GM12878 (cell line): ENCODE results near the gene DKKL1. TPM values are rescaled to one million over a fixed set of nuclear protein-coding genes. Genes with fewer than 3 reads are reported as not detected.

Experiments
- ATAC-seq: fragments of 200-7000 bp; cut with Tn5 transposase; 3 replicates; pipeline ENCODE4 v1.9.1; 2020; ENCODE audit warnings: mild to moderate bottlenecking, moderate library complexity
- BruUV-seq: library from RNA; stranded (reverse); fragments of 400-500 nt; replicated peaks from 2 replicates; lab custom pipeline; 2021; lab: Mats Ljungman, UMichigan
- CTCF ChIA-PET: fragments of 300-600 bp; sonication (Branson Sonifier 250); formaldehyde crosslinking; extraction: SDS; loops from one replicate; lab custom pipeline; 2021; ENCODE audit warnings: inconsistent platforms; lab: Yijun Ruan, JAX
- POLR2A ChIA-PET: fragments of 350-600 bp; formaldehyde crosslinking; extraction: SDS; loops from one replicate; lab custom pipeline; 2021; ENCODE audit warnings: inconsistent platforms; lab: Charles Lee
- RAD21 ChIA-PET: fragments of 300-600 bp; sonication (Branson Sonifier 250); formaldehyde crosslinking; loops from one replicate; lab custom pipeline; 2023; ENCODE audit warnings: antibody characterized with exemption; ENCODE audit not compliant: unreplicated experiment; lab: Charles Lee
- SMC1A ChIA-PET: fragments of 300-600 bp; sonication (Branson Sonifier 250); formaldehyde crosslinking; loops from one replicate; lab custom pipeline; 2023; ENCODE audit not compliant: unreplicated experiment, uncharacterized antibody; lab: Charles Lee
- DNase-seq: peaks from one replicate; pipeline ENCODE4 v3.0.0-alpha.2; 2011; ENCODE audit warnings: low read depth, low spot score
- FAIRE-seq: peaks from 3 replicates; lab custom pipeline; 2011; peaks lifted over from hg19 to GRCh38; lab: Jason Lieb, UNC
- H2AFZ ChIP-seq: 2 replicates; pipeline ENCODE4 v1.6.0; 2011; ENCODE audit warnings: low read depth, low read length, control low read depth; ENCODE audit not compliant: control insufficient read depth
- H3K27ac ChIP-seq: 2 replicates; pipeline ENCODE4 v1.5.1; 2011; ENCODE audit warnings: control low read depth; ENCODE audit not compliant: control insufficient read depth, insufficient read depth
- H3K27me3 ChIP-seq, 2 experiments: replicated peaks in 1 of 2; 2 replicates each; pipeline versions ENCODE4 v1.6.0 to v1.6.1; 2011; ENCODE audit warnings: low read length in 1 of 2; ENCODE audit not compliant: control insufficient read depth in 2 of 2, insufficient read depth in 2 of 2
- H3K36me3 ChIP-seq, 2 experiments: 2 replicates each; pipeline ENCODE4 v1.5.1; 2011; ENCODE audit warnings: low read length in 1 of 2; ENCODE audit not compliant: control insufficient read depth in 2 of 2, insufficient read depth in 2 of 2
- H3K4me1 ChIP-seq: 2 replicates; pipeline ENCODE4 v1.6.1; 2011; ENCODE audit warnings: mild to moderate bottlenecking, low read length, moderate library complexity, mixed read lengths; ENCODE audit not compliant: control insufficient read depth, insufficient read depth
- H3K4me2 ChIP-seq: 2 replicates; pipeline ENCODE4 v1.6.0; 2011; ENCODE audit warnings: control low read depth; ENCODE audit not compliant: control insufficient read depth, insufficient read depth
- H3K4me3 ChIP-seq: fragments of 200-600 bp; sonication (generic); 2 replicates; pipeline ENCODE4 v1.5.1; 2016
- H3K79me2 ChIP-seq: 2 replicates; pipeline ENCODE4 v1.6.0; 2011; ENCODE audit warnings: low read length; ENCODE audit not compliant: control insufficient read depth, insufficient read depth
- H3K9ac ChIP-seq: 2 replicates; pipeline ENCODE4 v1.8.0; 2011; ENCODE audit warnings: low read length, control low read depth, mixed read lengths; ENCODE audit not compliant: control insufficient read depth, insufficient read depth
- H3K9me3 ChIP-seq: replicated peaks from 3 replicates; pipeline ENCODE4 v1.5.1; 2011; ENCODE audit warnings: mild to moderate bottlenecking, low read length; ENCODE audit not compliant: control insufficient read depth, insufficient read depth
- H4K20me1 ChIP-seq: 2 replicates; pipeline ENCODE4 v1.6.0; 2011; ENCODE audit not compliant: control insufficient read depth, insufficient read depth
- ATF3 ChIP-seq: IDR thresholded peaks from 2 replicates; pipeline ENCODE4 v1.6.1; 2011; ENCODE audit warnings: low read depth, mild to moderate bottlenecking, low read length, moderate library complexity, borderline replicate concordance; ENCODE audit errors: extremely low read depth
- ETV6 ChIP-seq, 2 experiments: fragments of 450-650 bp in 1 of 2; IDR thresholded peaks in 1 of 2; conservative IDR thresholded peaks in 1 of 2; 2 replicates each; pipeline ENCODE4 v1.6.1; 2014; ENCODE audit warnings: antibody characterized with exemption in 1 of 2, borderline replicate concordance in 1 of 2, low read depth in 1 of 2, mild to moderate bottlenecking in 1 of 2, moderate library complexity in 1 of 2
- PKNOX1 ChIP-seq: fragments of 450-650 bp; IDR thresholded peaks from 2 replicates; pipeline ENCODE4 v1.6.1; 2016; ENCODE audit warnings: mild to moderate bottlenecking
- RCOR1 ChIP-seq: conservative IDR thresholded peaks from 2 replicates; pipeline ENCODE4 v1.6.1; 2012; ENCODE audit warnings: low read depth, low read length, improper control_type of control experiment
- WGBS: methylation state at CpG from one replicate; pipeline ENCODE4 v1.1.6; 2016; ENCODE audit warnings: low lambda C conversion rate; ENCODE audit not compliant: insufficient replicate concordance, insufficient coverage; ENCODE audit errors: missing lambda C conversion rate; 5-methylcytosine and 5-hydroxymethylcytosine counted together
- in situ Hi-C: fragments of 300-500 bp; cut with MboI; formaldehyde crosslinking; loops from 9 replicates; pipeline ENCODE4 v1.14.3; 2018; ENCODE audit warnings: mixed read lengths
- intact Hi-C: fragments of 100-400 bp; cut with micrococcal nuclease; formaldehyde crosslinking; loops from one replicate; pipeline ENCODE4 v1.14.2; 2022; ENCODE audit not compliant: unreplicated experiment
- polyA plus RNA-seq, 11 experiments: library from polyadenylated mRNA; depleted of rRNA in 4 of 11; unstranded in 6 of 11; stranded (reverse) in 5 of 11; fragments of >200 nt; fragmentation: Nextera tagmentation in 4 of 11; fragmentation: Illumina TruSeq in 1 of 11; extraction: Ambion mirVana in 4 of 11; extraction: Trizol in 1 of 11; gene quantifications; 1 replicate in 1 of 11; 2 replicates in 10 of 11; pipeline versions ENCODE4 v1.2.1 to v1.2.3, GENCODE V29; 2011 to 2016; ENCODE audit warnings: inconsistent platforms in 2 of 11, missing spikeins in 2 of 11, low read depth in 1 of 11
- total RNA-seq, 4 experiments: library from RNA; depleted of rRNA in 3 of 4; stranded (reverse); fragments of >200 nt in 3 of 4; fragmentation: Illumina TruSeq in 1 of 4; extraction: Trizol in 1 of 4; gene quantifications; 2 replicates each; pipeline versions ENCODE4 v1.2.1 to v1.2.3, GENCODE V29; 2013 to 2021

The DKKL1 gene
- total and polyA plus RNA-seq, 10 of the 15 experiments (the other 5 are each of a cell fraction or from before 2014, with no cell fraction given) = not detected

GRCh38 chr19:49403404-49404187 is 39.9 kb downstream of the DKKL1 start:
- SMC1A ChIA-PET = interaction anchor here (0.9 to 2.0 kb wide), 3 partner anchors 12 to 22 kb away, joined by 3 to 11 read pairs (median 7); partner anchors contain the start of gene GFY
- BruUV-seq = no TSS peak
- intact Hi-C loops (no loop called here), in situ Hi-C loops (no loop called here)
- TF ChIP-seq ATF3 = no peak
- peak; percentile 52; the same call in 1 of the 2 replicates for TF ChIP-seq PKNOX1
- no peak for TF ChIP-seq ETV6 (conservative IDR thresholded peaks at IDR 0.05 in 1 of 2, IDR thresholded peaks at IDR 0.05 in 1 of 2; ENCODE audit: borderline replicate concordance in 1 of 2, low read depth in 1 of 2)
- TF ChIP-seq RCOR1 = no peak
- H3K9me3 ChIP-seq = no peaks in the 10 kb centered on the region
- H3K27me3 ChIP-seq = no peaks in the 10 kb centered on the region
- H3K4me1 ChIP-seq = peaks cover 6% of the 10 kb centered on the region
- CTCF ChIA-PET = interaction anchor here (0.6 to 2.9 kb wide), 10 partner anchors 8 to 78 kb away, joined by 3 to 7 read pairs (median 4); no protein-coding TSS in a partner anchor
- H3K9ac ChIP-seq = no peak overlapping the region
- POLR2A ChIA-PET = interaction anchor here (0.6 to 1.5 kb wide), 3 partner anchors 14 to 584 kb away, joined by 4 to 6 read pairs (median 5); partner anchors contain the start of gene PIH1D1
- no peaks in the 10 kb centered on the region for H3K79me2 ChIP-seq
- RAD21 ChIA-PET = interaction anchor here (0.7 to 1.8 kb wide), 6 partner anchors 10 to 66 kb away, joined by 3 to 5 read pairs (median 4); no protein-coding TSS in a partner anchor
- H3K4me3 ChIP-seq = no peak overlapping the region
- ATAC-seq = peak; percentile 70
- H4K20me1 ChIP-seq = no peaks in the 10 kb centered on the region
- H3K27ac ChIP-seq = no peak overlapping the region
- no peak for FAIRE-seq
- DNase-seq = no peak
- 35% methylated on average over 7 of the region's 7 CpGs for WGBS
- H3K36me3 ChIP-seq = no peaks in the 10 kb centered on the region
- no peak overlapping the region; the same call in 1 of the 2 replicates for H3K4me2 ChIP-seq
- peak overlapping the region; percentile 35 for H2AFZ ChIP-seq
